Measurements from ENCODE around the gene FGF11. TPM values are rescaled to one million over a fixed set of nuclear protein-coding genes. Genes with fewer than 3 reads are reported as not detected.

FGF11 gene
- polyA plus RNA-seq, 2 of the 4 experiments (the other 2 are of a cell fraction): 1.4 to 1.8 TPM

GRCh38 chr17:7405350-7406234 lies 33.7 kb upstream of the FGF11 start:
- no peaks in the 10 kb centered on the region for H3K9me3 ChIP-seq
- no peak for DNase-seq (ENCODE audit: low read depth in 1 of 2, low spot score in 1 of 2)
- peaks cover 22% of the 10 kb centered on the region for H3K4me1 ChIP-seq
- ChIA-PET POLR2A (interaction anchor here (1.2 kb wide), 2 partner anchors 11 to 31 kb away, joined by 3 to 4 read pairs; partner anchors contain the start of gene PLSCR3), CTCF (interaction anchor here (0.5 to 3.2 kb wide), 7 partner anchors 18 to 156 kb away, joined by 3 to 15 read pairs (median 5); partner anchors contain the start of gene SENP3)
- no peak for FAIRE-seq
- peak overlapping the region; percentile 81 to 92 for H3K27ac ChIP-seq
- WGBS (ENCODE audit: missing lambda C conversion rate): 52% methylated on average over 18 of the region's 38 CpGs
- no peak for ATAC-seq
- H3K4me2 ChIP-seq: peak overlapping the region; percentile 99
- H3K4me3 ChIP-seq: peak overlapping the region; percentile 88
- TF ChIP-seq E2F6 (IDR thresholded peaks at IDR 0.05; ENCODE audit: borderline replicate concordance, low read depth) (no peak), HOXA7 (CRISPR knock-in tag; IDR thresholded peaks at IDR 0.05) (no peak), ESRRA (IDR thresholded peaks at IDR 0.05; ENCODE audit: borderline replicate concordance, low read length) (no peak), KDM1A (IDR thresholded peaks at IDR 0.05; ENCODE audit: low read depth) (no peak), CHD4 (IDR thresholded peaks at IDR 0.05; ENCODE audit: borderline replicate concordance) (no peak), SREBF2 (IDR thresholded peaks at IDR 0.05) (no peak), JUN (IDR thresholded peaks at IDR 0.05) (no peak)
- TF ChIP-seq, protein P1, sequence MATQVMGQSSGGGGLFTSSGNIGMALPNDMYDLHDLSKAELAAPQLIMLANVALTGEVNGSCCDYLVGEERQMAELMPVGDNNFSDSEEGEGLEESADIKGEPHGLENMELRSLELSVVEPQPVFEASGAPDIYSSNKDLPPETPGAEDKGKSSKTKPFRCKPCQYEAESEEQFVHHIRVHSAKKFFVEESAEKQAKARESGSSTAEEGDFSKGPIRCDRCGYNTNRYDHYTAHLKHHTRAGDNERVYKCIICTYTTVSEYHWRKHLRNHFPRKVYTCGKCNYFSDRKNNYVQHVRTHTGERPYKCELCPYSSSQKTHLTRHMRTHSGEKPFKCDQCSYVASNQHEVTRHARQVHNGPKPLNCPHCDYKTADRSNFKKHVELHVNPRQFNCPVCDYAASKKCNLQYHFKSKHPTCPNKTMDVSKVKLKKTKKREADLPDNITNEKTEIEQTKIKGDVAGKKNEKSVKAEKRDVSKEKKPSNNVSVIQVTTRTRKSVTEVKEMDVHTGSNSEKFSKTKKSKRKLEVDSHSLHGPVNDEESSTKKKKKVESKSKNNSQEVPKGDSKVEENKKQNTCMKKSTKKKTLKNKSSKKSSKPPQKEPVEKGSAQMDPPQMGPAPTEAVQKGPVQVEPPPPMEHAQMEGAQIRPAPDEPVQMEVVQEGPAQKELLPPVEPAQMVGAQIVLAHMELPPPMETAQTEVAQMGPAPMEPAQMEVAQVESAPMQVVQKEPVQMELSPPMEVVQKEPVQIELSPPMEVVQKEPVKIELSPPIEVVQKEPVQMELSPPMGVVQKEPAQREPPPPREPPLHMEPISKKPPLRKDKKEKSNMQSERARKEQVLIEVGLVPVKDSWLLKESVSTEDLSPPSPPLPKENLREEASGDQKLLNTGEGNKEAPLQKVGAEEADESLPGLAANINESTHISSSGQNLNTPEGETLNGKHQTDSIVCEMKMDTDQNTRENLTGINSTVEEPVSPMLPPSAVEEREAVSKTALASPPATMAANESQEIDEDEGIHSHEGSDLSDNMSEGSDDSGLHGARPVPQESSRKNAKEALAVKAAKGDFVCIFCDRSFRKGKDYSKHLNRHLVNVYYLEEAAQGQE (IDR thresholded peaks at IDR 0.05): no peak
- TF ChIP-seq, protein P2, sequence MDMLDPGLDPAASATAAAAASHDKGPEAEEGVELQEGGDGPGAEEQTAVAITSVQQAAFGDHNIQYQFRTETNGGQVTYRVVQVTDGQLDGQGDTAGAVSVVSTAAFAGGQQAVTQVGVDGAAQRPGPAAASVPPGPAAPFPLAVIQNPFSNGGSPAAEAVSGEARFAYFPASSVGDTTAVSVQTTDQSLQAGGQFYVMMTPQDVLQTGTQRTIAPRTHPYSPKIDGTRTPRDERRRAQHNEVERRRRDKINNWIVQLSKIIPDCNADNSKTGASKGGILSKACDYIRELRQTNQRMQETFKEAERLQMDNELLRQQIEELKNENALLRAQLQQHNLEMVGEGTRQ (IDR thresholded peaks at IDR 0.05): no peak

GRCh38 chr17:7406235-7406825 lies 33.0 kb upstream of the FGF11 start:
- Histone ChIP-seq H3K4me1 (peaks cover 19% of the 10 kb centered on the region), H3K4me2 (peak overlapping the region; percentile 99), H3K4me3 (no peak overlapping the region), H3K9me3 (no peaks in the 10 kb centered on the region), H3K27ac (no peak overlapping the region)
- POLR2A ChIA-PET: interaction anchor here (1.2 kb wide), 2 partner anchors 12 to 31 kb away, joined by 3 to 4 read pairs; partner anchors contain the start of gene PLSCR3
- CTCF ChIA-PET: interaction anchor here (0.8 to 2.5 kb wide), 9 partner anchors 10 to 155 kb away, joined by 3 to 15 read pairs (median 3); partner anchors contain the start of gene SENP3
- TF ChIP-seq MAFK (IDR thresholded peaks at IDR 0.05; ENCODE audit: partially characterized antibody): peak; percentile 30
- TF ChIP-seq EHMT2 (IDR thresholded peaks at IDR 0.05; ENCODE audit: low read depth): no peak
- ATAC-seq (no peak), DNase-seq (ENCODE audit: low read depth in 1 of 2, low spot score in 1 of 2) (no peak), FAIRE-seq (no peak)
- 78% methylated on average over 11 of the region's 12 CpGs for WGBS (ENCODE audit: missing lambda C conversion rate)

GRCh38 chr17:7407082-7407481 lies 32.2 kb upstream of the FGF11 start:
- FAIRE-seq: no peak

More at GRCh38 chr17:7407082-7407481, 32.2 kb upstream of the FGF11 start:
- H3K4me1 ChIP-seq: peaks cover 19% of the 10 kb centered on the region
- H3K4me2 ChIP-seq: no peak overlapping the region
- DNase-seq (ENCODE audit: low read depth in 1 of 2, low spot score in 1 of 2) (no peak), ATAC-seq (no peak)
- 89% methylated on average over 13 of the region's 13 CpGs for WGBS (ENCODE audit: missing lambda C conversion rate)
- no peak overlapping the region for H3K27ac ChIP-seq
- ChIA-PET POLR2A (interaction anchor here (1.2 kb wide), 1 partner anchor 13 kb away, joined by 4 read pairs; the partner anchor contains the start of gene PLSCR3), CTCF (interaction anchor here (0.9 to 2.5 kb wide), 7 partner anchors 9 to 154 kb away, joined by 3 to 15 read pairs (median 4); partner anchors contain the start of gene SENP3)
- TF ChIP-seq ZFP36 (IDR thresholded peaks at IDR 0.05; ENCODE audit: borderline replicate concordance, partially characterized antibody) (no peak), FOSL2 (IDR thresholded peaks at IDR 0.05) (no peak), FOSL2 (CRISPR knock-in tag; IDR thresholded peaks at IDR 0.05) (no peak), RFX5 (IDR thresholded peaks at IDR 0.05) (no peak)
- no peak overlapping the region for H3K4me3 ChIP-seq
- no peaks in the 10 kb centered on the region for H3K9me3 ChIP-seq
